Neural progenitor cell (in vitro differentiated cells): Measurements from ENCODE around the gene KRT26.

Experiments used
- EZH2 ChIP-seq: fragments of 200-600 bp; sonication (generic); IDR thresholded peaks from 2 replicates; pipeline ENCODE4 v1.6.1; 2017; ENCODE audit warnings: antibody characterized with exemption, mild to moderate bottlenecking, moderate library complexity
- EZH2phosphoT487 ChIP-seq: fragments of 200-600 bp; sonication (generic); IDR thresholded peaks from 2 replicates; pipeline ENCODE4 v1.6.1; 2017; ENCODE audit warnings: antibody characterized with exemption
- TF ChIP-seq, protein P1 (sequence below): fragments of 200-600 bp; sonication (generic); IDR thresholded peaks from 2 replicates; pipeline ENCODE4 v1.5.1; 2017; ENCODE audit warnings: antibody characterized with exemption, mild to moderate bottlenecking

DNA sequence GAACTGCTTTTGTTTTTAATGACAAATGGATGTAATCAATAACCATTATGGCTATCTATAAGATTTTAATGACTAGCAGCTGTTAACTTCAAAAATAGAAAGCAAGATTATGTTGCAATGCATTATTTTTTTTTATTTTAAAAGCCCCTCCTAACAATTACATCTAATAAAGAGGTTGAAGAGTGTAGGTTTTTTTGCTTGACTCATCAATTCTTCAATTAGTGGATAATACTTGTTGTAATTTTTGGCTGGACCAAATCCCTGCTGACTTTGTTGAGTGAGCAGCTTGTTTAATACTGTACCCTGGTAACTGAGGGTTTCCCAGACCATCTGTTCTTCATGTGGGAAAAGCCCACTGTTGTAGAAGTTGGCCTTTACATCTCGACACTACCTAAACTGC, 41.0 kb downstream of the KRT26 start:
- TF ChIP-seq, protein P1, sequence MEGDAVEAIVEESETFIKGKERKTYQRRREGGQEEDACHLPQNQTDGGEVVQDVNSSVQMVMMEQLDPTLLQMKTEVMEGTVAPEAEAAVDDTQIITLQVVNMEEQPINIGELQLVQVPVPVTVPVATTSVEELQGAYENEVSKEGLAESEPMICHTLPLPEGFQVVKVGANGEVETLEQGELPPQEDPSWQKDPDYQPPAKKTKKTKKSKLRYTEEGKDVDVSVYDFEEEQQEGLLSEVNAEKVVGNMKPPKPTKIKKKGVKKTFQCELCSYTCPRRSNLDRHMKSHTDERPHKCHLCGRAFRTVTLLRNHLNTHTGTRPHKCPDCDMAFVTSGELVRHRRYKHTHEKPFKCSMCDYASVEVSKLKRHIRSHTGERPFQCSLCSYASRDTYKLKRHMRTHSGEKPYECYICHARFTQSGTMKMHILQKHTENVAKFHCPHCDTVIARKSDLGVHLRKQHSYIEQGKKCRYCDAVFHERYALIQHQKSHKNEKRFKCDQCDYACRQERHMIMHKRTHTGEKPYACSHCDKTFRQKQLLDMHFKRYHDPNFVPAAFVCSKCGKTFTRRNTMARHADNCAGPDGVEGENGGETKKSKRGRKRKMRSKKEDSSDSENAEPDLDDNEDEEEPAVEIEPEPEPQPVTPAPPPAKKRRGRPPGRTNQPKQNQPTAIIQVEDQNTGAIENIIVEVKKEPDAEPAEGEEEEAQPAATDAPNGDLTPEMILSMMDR, result no peak
- no peak for TF ChIP-seq EZH2phosphoT487
- TF ChIP-seq EZH2, result no peak
